Panc1 (cell line): Measurements from ENCODE around the gene CALHM4.
A peak's percentile ranks its signal among the peaks of the same experiment; 100 is the strongest.

ENCODE experiments used
- POLR2AphosphoS5 ChIP-seq: IDR thresholded peaks from 2 replicates; pipeline ENCODE4 v1.6.1; 2012; ENCODE audit warnings: mild to moderate bottlenecking, low read depth, low read length, moderate library complexity
- TCF7L2 ChIP-seq: IDR thresholded peaks from 2 replicates; pipeline ENCODE4 v1.6.1; 2011; ENCODE audit warnings: mild to moderate bottlenecking, low read depth, low read length, inconsistent platforms
- TF ChIP-seq, protein P1 (sequence below): fragments of 450-650 bp; IDR thresholded peaks from 2 replicates; pipeline ENCODE4 v1.5.1; 2017; ENCODE audit warnings: mild to moderate bottlenecking
- TF ChIP-seq, protein P2 (sequence below), 2 experiments: IDR thresholded peaks; 2 replicates each; pipeline ENCODE4 v1.6.1; 2011 to 2012; ENCODE audit warnings: low read depth in 2 of 2, control low read depth in 1 of 2, low read length in 1 of 2, mild to moderate bottlenecking in 1 of 2, moderate library complexity in 1 of 2; ENCODE audit not compliant: insufficient read depth in 1 of 2

DNA sequence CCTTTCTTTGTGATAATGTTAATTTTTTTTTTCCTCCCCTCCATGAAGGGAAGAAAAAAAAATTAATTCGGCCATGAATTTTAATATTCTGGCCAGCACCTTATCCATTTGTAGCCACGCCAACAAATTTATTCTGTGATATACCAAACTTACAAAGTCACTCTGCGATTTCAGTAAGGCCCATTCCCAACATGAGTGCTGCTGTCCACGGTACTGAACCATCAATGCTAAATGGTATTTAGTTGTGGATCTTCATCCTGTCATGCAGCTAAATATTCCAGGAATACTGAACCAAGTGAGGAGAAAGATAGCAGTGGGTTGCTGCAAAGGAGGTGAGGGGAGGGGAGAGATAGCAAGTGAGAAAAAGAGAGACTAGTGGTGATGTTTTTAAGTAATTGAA is 43.3 kb downstream of the CALHM4 start:
- TF ChIP-seq, protein P1, sequence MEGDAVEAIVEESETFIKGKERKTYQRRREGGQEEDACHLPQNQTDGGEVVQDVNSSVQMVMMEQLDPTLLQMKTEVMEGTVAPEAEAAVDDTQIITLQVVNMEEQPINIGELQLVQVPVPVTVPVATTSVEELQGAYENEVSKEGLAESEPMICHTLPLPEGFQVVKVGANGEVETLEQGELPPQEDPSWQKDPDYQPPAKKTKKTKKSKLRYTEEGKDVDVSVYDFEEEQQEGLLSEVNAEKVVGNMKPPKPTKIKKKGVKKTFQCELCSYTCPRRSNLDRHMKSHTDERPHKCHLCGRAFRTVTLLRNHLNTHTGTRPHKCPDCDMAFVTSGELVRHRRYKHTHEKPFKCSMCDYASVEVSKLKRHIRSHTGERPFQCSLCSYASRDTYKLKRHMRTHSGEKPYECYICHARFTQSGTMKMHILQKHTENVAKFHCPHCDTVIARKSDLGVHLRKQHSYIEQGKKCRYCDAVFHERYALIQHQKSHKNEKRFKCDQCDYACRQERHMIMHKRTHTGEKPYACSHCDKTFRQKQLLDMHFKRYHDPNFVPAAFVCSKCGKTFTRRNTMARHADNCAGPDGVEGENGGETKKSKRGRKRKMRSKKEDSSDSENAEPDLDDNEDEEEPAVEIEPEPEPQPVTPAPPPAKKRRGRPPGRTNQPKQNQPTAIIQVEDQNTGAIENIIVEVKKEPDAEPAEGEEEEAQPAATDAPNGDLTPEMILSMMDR, result no peak
- TF ChIP-seq POLR2AphosphoS5 (no peak), TCF7L2 (no peak)
- TF ChIP-seq, protein P2, sequence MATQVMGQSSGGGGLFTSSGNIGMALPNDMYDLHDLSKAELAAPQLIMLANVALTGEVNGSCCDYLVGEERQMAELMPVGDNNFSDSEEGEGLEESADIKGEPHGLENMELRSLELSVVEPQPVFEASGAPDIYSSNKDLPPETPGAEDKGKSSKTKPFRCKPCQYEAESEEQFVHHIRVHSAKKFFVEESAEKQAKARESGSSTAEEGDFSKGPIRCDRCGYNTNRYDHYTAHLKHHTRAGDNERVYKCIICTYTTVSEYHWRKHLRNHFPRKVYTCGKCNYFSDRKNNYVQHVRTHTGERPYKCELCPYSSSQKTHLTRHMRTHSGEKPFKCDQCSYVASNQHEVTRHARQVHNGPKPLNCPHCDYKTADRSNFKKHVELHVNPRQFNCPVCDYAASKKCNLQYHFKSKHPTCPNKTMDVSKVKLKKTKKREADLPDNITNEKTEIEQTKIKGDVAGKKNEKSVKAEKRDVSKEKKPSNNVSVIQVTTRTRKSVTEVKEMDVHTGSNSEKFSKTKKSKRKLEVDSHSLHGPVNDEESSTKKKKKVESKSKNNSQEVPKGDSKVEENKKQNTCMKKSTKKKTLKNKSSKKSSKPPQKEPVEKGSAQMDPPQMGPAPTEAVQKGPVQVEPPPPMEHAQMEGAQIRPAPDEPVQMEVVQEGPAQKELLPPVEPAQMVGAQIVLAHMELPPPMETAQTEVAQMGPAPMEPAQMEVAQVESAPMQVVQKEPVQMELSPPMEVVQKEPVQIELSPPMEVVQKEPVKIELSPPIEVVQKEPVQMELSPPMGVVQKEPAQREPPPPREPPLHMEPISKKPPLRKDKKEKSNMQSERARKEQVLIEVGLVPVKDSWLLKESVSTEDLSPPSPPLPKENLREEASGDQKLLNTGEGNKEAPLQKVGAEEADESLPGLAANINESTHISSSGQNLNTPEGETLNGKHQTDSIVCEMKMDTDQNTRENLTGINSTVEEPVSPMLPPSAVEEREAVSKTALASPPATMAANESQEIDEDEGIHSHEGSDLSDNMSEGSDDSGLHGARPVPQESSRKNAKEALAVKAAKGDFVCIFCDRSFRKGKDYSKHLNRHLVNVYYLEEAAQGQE (IDR thresholded peaks at IDR 0.05; ENCODE audit: insufficient read depth in 1 of 2, low read depth in 2 of 2, low read length in 1 of 2), result peak; percentile 93 to 97
